RWPE2 (cell line): ENCODE measurements around the gene EPHB6.

Source experiments
- ATAC-seq: fragments of 200-7000 bp; cut with Tn5 transposase; 3 replicates; pipeline ENCODE4 v1.9.1; 2021; ENCODE audit warnings: low read depth
- DNase-seq: peaks from one replicate; pipeline ENCODE4 v3.0.0-alpha.2; 2020; ENCODE audit warnings: low spot score
- H3K27ac ChIP-seq: fragments of 450-650 bp; 2 replicates; pipeline ENCODE4 v1.5.1; 2017; ENCODE audit warnings: mild to moderate bottlenecking; ENCODE audit not compliant: poor library complexity, severe bottlenecking
- H3K27me3 ChIP-seq: fragments of 250-450 bp; sonication (Bioruptor Pico); 2 replicates; pipeline ENCODE4 v1.5.1; 2021; ENCODE audit warnings: mild to moderate bottlenecking, moderate library complexity; ENCODE audit not compliant: insufficient read depth, poor library complexity, severe bottlenecking
- H3K36me3 ChIP-seq: fragments of 250-450 bp; sonication (Bioruptor Pico); 2 replicates; pipeline ENCODE4 v1.5.1; 2020; ENCODE audit warnings: low read depth, mild to moderate bottlenecking, moderate library complexity
- H3K4me1 ChIP-seq: fragments of 250-450 bp; sonication (Bioruptor Pico); 2 replicates; pipeline ENCODE4 v1.5.1; 2021; ENCODE audit warnings: mild to moderate bottlenecking, moderate library complexity; ENCODE audit not compliant: insufficient read depth, poor library complexity, severe bottlenecking
- H3K4me3 ChIP-seq: fragments of 250-450 bp; sonication (Bioruptor Pico); 2 replicates; pipeline ENCODE4 v1.5.1; 2021; ENCODE audit warnings: mild to moderate bottlenecking, moderate library complexity; ENCODE audit not compliant: severe bottlenecking
- H3K9me3 ChIP-seq: fragments of 250-450 bp; sonication (Bioruptor Pico); 2 replicates; pipeline ENCODE4 v1.5.1; 2021; ENCODE audit warnings: mild to moderate bottlenecking, moderate library complexity; ENCODE audit not compliant: severe bottlenecking
- CTCF ChIP-seq: fragments of 450-650 bp; IDR thresholded peaks from one replicate; pipeline ENCODE4 v1.5.1; 2017; ENCODE audit warnings: mild to moderate bottlenecking, moderate library complexity; ENCODE audit not compliant: poor library complexity, severe bottlenecking

EPHB6 gene

DNA sequence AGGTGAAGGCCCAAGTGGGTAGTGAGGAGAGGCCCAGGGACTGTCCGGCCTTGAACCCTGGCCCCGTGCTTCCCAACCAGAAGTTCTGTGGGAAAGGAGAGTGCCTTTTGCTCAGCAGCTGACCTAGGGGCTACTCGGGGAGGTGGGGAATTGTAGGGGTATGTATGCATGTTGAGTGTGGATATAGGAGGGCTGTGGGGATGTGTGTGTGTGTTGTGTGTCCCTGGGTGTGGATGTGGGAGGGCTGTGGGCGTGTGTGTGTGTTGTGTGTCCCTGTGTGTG lies 12.2 kb downstream of the EPHB6 start:
- no peak for TF ChIP-seq CTCF
- Histone ChIP-seq H3K27ac (no peak overlapping the region), H3K4me1 (no peaks in the 10 kb centered on the region), H3K9me3 (no peaks in the 10 kb centered on the region), H3K4me3 (no peak overlapping the region), H3K27me3 (no peaks in the 10 kb centered on the region), H3K36me3 (no peaks in the 10 kb centered on the region)
- DNase-seq = no peak
- ATAC-seq = no peak

- Histone ChIP-seq H3K4me3 (no peak overlapping the region), H3K9me3 (no peaks in the 10 kb centered on the region), H3K27ac (no peak overlapping the region), H3K36me3 (no peaks in the 10 kb centered on the region), H3K4me1 (no peaks in the 10 kb centered on the region), H3K27me3 (no peaks in the 10 kb centered on the region)
- DNase-seq (no peak), ATAC-seq (no peak)
- no peak for TF ChIP-seq CTCF
Observed at GRCh38 chr7:142867398-142868187, 12.7 kb downstream of the EPHB6 start.

DNA sequence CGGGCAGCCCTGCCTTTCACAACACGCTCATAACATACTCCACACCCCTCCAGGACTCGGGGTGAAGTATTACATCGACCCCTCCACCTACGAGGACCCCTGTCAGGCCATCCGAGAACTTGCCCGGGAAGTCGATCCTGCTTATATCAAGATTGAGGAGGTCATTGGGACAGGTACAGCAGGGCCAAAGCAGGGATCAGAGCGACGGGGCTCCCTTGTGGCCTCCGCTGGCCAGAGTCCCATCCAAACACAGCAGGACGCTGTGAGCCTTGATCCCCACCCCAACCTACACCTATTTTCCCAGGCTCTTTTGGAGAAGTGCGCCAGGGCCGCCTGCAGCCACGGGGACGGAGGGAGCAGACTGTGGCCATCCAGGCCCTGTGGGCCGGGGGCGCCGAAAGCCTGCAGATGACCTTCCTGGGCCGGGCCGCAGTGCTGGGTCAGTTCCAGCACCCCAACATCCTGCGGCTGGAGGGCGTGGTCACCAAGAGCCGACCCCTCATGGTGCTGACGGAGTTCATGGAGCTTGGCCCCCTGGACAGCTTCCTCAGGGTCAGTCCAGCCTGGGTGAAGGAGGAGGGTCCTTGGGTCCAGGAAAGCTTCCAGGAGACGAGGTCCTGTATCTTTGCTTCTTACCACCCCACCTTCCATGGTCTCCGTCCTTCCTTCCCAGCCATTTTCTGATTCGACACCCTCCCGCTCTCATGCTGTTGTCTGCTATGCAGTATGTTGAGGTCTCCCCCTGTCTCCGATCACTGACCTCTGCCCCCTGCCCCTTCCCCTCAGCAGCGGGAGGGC lies 13.5 kb downstream of the EPHB6 start:
- no peak overlapping the region for H3K27ac ChIP-seq
- no peaks in the 10 kb centered on the region for H3K4me1 ChIP-seq
- TF ChIP-seq CTCF = no peak
- DNase-seq (no peak), ATAC-seq (no peak)
- no peaks in the 10 kb centered on the region for H3K36me3 ChIP-seq
- no peaks in the 10 kb centered on the region for H3K9me3 ChIP-seq
- no peak overlapping the region for H3K4me3 ChIP-seq
- no peaks in the 10 kb centered on the region for H3K27me3 ChIP-seq

GRCh38 chr7:142868986-142869415 lies 14.1 kb downstream of the EPHB6 start:
- no peaks in the 10 kb centered on the region for H3K4me1 ChIP-seq
- no peaks in the 10 kb centered on the region for H3K36me3 ChIP-seq
- H3K27ac ChIP-seq = no peak overlapping the region
- H3K27me3 ChIP-seq = no peaks in the 10 kb centered on the region
- no peaks in the 10 kb centered on the region for H3K9me3 ChIP-seq
- no peak for TF ChIP-seq CTCF
- no peak for ATAC-seq
- no peak for DNase-seq
- no peak overlapping the region for H3K4me3 ChIP-seq

DNA sequence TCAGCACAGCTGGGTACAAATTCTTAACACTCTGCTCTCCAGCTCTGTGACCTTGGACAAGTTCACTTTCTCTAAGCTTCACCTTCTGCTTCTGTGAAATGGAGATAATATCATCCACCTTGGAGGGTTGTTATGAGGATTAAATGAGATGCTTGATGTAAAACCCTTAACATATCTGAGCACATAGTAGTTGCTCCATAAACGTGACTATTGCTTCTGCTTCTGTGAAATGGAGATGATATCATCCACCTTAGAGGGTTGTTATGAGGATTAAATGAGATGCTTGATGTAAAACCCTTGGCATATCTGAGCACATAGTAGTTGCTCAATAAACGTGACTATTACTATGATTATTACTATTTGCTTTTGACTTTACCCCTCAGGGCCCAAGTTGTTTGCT lies 14.6 kb downstream of the EPHB6 start:
- Histone ChIP-seq H3K9me3 (no peaks in the 10 kb centered on the region), H3K4me1 (no peaks in the 10 kb centered on the region), H3K36me3 (no peaks in the 10 kb centered on the region), H3K27ac (no peak overlapping the region), H3K4me3 (no peak overlapping the region), H3K27me3 (no peaks in the 10 kb centered on the region)
- DNase-seq (no peak), ATAC-seq (no peak)
- TF ChIP-seq CTCF = no peak
